GM19238 (cell line): Measurements from ENCODE around the gene ZNF827.
A peak's percentile ranks its signal among the peaks of the same experiment; 100 is the strongest.

Experiments
- DNase-seq: peaks from one replicate; pipeline ENCODE4 v3.0.0; 2011; ENCODE audit warnings: low spot score; ENCODE audit not compliant: insufficient read length

ZNF827 gene

DNA sequence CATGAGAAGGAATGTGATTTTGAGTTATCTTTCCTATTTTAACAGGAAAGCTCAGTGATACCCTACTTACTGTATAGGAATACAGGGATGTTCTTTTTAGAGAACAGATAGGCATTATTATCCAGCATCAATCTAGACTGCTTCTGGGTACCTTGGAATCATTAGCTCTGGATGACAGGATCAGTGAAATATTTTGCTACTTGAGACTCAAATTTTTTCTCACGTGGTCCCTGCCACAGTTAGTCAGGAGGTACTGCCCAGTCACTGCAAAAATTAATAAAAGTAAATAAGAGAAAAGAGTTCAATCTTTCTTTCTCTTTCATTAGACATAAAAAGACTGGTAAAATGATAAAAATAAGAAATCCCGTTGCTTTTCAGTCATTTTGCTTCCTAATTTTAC lies 5.5 kb downstream of the ZNF827 start:
- no peak for DNase-seq

DNA sequence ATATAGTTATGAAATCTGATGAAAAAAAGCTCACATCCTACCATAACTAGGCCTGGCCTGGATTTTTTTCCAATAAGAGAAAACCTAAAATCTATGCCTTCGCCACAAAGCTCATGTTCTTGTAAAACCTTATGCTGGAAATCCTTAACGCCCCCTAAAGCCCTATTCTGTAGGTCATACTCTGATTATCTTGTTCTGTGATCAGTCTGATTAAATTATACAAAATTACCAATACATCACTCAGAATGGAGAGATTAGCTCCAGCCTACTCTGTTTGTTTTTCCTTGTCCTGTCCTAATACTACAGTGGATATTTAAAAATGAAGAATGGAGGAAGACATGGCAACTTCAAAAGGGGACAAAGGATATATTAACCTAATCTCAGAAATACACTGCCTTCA lies 7.2 kb downstream of the ZNF827 start:
- DNase-seq = no peak

DNA sequence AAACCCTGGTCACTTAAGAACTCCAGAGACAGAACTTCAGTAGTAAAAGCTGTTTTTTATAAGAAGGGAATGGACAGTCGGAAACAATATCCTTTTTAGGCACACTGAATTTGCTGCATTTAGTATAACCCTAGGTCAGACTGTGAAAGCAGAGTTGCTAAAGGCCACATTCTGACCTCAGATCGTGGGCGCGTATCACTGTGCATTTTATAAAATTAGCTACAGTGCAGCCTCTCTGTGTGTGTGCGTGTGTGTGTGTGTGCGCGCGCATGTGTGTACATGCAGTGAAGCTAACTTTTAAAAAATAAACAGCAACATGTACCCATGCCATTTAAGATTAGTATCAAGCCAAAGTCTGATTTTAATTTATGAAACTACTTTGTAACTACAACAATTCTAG lies 8.0 kb downstream of the ZNF827 start:
- DNase-seq = no peak

DNA sequence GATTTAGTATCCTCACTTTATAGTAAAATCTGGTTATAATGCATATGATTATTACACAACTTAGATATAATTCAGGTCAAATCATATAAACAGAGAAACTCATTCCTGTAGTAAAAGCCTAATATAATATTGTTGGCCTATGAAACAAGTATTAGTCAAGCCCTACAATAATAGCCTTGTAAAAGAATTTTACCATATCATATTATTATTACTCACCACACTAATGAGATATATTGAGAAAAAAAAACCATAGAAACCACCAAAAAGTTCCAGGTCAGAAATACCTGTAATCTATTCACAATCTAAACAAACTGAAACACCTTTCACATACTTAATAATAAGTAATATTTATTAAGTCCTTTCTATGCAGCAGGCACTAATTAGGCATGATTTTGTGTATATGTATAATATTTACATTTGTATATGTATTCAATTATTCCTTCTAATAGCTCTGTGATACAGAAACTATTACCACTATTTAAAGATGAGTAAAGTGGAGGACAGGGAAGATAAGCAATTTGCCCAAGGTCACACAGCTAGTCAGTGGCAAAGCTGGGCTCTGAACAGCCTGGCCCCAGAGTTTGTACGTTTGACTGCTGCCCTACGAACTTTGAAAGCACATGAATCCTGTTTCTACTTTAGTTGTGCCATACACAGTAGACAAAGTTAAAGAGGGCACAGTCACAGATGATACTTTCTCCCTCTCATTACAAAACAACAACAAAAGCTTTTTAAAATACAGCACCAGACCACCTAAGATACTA lies 9.0 kb downstream of the ZNF827 start:
- no peak for DNase-seq

DNA sequence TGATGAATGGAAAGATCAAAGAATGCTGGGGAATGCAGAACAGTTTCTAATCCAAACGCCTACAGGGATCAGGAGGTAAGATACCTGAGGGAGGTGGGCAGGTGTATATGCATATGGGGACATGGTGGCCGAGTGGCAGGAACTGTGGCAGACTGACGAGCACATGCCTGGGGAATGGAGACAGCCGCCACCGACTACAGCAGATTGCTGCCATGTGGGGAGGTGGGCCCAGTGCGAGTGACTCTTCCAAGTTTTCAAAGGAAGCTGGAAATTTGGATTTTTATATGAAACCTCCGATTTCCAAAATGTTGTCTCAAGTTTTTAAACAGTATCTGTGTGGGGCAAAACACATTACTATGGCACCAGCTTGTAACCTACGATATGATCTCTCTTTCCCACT lies 9.9 kb downstream of the ZNF827 start:
- no peak for DNase-seq

DNA sequence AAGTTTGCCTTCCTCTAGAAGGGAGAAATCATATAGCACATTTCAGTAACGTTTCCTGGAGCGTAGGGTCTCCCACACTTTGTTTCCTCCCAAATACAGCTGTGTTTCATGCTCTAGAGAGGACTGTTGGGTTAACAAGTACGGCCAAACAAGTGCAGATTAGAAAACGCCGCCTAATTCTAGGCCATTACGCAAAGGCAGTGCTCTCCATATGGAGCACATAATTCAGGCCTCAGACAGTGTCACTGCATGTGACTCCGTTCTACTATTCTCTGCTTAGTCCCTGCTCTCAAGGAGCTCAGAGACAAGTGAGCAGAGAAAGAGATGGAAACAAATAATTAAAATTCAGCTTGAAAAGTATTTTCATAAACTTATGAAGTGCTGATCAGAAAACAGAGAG lies 11.6 kb downstream of the ZNF827 start:
- DNase-seq = no peak

DNA sequence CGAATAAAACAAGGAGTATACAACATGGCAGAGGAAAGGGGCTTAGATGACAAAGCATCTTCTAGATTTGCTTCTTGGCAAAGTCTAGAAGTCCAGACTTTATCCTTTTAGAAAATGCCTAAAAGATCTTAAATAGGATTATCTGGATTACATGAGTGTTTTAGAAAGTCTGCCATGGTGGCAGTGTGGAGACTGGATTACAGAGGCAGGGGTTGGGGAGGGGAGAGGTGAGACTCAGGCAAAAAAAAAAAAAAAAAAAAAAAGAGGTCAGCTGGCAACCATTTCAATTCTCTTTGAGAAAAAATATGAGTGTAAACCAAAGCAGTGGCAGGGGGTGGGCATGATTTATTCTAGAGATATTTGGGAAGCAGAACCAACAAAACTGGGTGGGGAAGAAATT lies 17.4 kb downstream of the ZNF827 start:
- DNase-seq = no peak

DNA sequence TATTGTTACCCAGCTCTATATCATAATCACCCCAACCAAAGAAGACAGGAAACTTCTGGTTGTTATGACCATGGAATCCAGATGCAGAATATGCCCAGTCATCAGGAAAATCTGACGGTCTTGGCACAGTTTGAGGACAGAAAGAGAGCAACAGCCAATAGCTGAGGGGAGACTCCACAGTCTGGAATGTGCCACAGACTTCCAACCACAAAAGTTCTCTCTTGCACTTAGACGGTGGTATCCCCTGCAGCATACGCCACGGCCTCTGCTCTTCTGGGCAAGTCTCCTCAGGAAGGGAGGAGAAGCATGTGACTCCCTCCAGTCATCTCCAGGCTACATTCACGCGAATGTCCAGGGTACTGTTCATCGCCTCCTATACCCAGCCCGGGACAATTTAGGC lies 18.4 kb downstream of the ZNF827 start:
- no peak for DNase-seq

DNA sequence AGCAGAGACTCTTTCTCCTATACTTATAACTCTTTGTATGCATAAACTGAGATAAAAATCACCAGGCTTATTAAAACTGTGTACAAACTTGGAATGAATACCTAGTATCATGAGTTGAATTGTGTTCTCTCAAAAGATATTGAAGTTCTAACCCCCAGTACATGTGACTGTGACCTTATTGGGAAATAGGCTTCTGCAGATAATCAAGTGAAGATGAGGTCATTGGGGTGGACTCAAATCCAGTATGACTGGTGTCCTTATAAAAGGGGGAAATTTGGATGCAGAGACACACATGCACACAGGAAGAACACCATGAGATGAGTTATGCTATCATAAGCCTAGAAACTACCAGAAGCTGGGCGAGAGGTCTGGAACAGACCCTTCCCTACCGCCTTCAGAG lies 26.2 kb downstream of the ZNF827 start:
- no peak for DNase-seq

DNA sequence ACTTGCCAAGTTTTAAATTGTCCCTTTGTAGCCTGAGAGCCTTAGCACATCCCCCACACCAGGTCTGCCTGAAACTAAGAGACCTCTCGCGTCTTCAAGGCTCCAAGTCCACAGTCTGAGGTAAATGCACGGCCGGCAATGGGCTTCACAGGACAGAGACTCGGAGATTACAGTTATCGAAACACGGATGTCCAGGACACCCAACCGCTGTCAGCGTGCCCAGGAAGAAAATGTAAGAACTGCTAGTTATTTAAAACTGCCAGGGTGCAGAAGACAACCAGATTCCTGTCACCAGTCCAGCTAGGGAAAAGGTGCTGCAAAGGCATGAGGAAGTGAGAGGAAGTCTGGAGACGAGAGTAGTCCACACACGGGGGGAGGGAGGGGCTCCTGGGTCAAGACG lies 28.9 kb downstream of the ZNF827 start:
- no peak for DNase-seq

DNA sequence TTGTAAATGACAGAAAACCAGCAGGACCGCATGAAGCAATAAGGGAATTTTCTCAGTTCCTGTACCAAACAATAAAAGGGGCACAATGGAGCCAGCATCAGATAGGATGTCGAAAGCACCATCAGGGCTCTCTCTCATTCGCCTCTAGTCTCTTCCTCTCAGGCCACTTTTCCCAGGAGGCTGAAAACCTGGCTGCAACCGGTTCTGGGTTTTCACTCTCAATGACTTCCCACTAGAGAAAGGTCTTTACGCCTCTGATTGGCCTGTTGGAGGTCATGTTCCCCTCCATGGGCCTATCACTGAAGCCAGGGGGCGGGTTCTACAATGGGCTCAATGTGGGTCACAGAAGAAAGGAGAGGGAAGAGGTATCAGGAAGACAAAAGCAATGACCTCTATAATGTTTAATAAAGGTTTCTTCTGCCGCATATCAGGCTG lies 29.3 kb downstream of the ZNF827 start:
- peak; percentile 17 for DNase-seq

DNA sequence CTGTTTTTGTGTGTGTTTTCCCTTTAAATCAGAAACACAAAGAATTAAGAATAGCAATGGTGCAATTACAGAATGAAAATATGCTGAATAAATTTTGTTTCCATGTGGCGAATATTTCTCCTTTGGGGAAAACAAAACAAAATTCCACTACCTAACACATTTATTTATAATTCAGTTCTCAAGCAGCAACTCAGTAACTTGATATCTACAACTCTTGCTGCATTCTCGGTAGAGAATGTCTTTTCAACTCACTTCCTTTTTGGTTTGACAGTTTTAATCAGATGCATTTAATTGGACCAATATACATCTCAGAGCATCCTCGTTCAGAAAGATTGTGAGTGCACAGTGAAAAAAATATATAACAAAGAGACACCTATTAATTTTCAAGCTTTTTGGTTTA lies 30.8 kb downstream of the ZNF827 start:
- DNase-seq = no peak

DNA sequence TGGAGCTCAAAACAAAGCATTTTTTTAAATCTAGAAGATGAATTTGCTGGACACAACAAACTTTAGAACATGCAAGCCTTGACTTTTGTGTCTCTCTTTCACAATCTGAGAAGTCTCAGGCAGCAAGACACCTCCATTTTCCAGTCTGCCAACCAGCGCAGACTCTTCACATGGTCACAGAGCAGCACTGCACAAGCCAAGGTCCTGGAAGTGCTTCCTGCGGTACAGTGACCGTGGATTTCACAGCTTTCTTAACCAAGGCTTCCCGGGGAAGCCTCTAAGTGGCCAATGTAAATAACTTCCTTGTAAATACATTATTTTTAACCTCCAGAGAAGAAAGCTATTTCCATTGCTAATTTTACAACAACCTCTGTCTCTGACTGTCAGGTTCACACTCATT lies 31.2 kb downstream of the ZNF827 start:
- DNase-seq = no peak

DNA sequence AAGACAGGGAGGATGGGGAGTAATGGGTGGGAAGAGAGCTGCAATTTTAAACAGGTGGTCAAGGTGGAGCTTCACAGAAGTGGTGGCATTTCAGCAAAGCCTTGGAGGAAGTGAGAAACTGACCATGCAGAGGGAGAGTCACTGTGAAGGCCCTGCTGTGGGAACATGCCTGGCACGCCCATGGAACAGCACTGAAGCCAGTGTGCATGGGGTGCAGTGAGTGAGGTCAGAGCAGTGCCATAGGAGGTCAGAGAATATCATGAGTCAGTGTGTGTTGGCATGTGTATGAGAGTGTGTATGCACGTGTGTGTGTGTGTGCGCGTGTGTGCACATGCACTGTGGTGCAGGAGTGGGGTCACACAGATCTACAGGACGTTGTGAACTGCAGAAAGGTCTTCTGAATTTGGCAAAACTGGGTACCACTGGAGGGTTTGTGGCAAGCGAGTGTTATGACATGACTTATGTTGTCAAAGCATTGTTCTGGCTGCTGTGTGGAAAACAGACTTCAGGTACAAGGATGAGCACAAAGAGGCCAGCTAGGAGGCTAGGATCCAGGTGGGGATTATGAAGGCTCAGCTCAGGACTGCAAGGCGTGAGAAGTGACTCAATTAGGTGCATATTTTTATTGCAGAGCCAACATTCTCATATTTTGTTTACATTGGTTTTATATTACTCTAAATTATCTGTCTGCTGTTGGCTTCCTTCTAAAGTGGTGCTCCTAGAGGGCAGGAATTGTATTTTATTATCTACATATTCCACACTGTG lies 34.0 kb downstream of the ZNF827 start:
- DNase-seq = no peak

DNA sequence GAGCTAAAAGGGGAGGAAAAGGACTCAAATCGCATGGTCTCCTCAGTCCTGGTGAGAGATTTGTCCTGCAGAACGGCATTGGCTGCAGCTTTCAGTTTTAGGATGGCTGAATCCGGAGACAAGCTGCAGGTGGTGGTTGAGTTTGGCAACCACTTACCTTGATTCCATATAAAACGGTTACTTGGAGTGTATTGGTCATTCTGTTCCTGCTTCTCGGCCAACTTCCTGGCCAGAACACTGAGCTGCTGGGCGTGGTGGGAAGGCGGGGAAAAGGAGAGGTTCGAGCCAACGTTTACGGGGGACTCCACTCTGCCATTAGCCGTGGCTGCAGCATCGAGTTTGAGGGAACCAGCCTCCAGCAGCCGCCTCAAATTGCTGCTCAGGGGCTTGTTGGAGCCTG lies 36.1 kb downstream of the ZNF827 start:
- no peak for DNase-seq

DNA sequence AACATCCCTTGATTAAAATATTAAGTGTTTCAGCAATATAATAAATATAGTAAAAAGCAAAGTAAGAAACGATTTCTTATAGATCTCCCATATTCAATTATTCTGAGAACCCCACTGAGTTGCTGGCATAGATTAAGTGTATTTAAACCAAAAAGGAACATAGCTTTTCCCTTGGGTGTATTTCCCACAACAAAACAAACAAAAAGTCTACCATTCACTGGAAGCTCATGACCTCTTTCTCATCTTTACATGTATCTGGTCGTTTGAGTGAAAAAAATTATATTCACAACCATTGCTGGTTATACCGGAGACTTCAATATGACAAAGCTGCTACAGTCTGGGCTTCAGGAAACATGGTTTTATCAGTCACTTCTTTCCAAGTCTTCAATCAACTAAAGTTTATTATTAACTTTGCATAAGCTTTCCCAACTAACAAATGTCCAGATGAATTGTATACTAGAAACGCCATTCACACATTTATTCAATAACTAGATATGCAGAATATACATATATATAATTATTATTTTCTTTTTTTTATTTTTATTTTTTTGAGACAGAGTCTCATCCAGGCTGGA lies 38.6 kb downstream of the ZNF827 start:
- DNase-seq = no peak

DNA sequence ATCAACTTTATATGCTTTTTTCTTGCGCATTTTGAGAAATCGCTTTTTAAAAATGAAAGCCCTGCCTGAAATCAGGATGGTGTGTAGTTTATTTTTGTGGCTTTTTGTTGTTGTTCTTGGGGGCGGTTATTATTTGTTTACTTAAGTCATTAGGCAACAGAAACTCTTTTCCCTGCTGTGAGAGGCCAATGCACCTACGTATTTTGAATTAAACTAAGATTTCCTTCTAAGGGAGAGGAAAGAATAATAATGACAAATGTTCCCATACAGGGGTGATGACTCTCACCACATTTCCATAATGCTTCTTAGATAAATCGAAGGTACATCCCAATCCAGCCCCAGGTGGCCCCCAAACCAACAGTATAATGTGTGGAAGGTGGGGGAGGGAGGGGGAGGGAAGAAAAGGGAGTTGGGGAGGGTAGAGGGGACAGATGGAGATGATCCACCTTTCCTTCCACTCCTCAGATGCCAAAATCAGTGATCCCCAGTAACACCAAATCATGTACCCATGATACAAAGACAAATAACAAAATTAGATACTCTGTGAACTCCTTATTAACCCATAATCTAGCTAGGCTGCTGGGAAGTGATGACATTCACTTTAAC lies 39.6 kb downstream of the ZNF827 start:
- no peak for DNase-seq

DNA sequence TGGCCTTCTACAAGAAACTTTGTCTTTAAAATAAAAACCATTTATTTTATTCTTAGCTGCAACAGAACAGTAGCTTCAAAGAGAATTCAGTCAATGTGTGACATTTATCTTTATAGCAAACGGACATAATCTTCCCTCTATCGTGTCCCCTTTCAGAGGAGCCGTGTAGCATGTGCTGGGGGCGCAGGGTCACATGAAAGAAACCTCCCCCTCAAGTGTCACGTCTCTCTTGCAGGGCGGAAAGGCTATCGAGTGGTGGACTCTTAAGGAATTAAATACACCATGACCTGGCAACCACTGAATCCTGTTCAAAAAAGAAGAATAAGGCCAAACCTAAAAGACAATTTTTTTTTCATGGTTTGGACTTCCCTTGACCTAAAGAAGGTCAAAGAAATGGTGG lies 40.2 kb downstream of the ZNF827 start:
- DNase-seq = no peak

DNA sequence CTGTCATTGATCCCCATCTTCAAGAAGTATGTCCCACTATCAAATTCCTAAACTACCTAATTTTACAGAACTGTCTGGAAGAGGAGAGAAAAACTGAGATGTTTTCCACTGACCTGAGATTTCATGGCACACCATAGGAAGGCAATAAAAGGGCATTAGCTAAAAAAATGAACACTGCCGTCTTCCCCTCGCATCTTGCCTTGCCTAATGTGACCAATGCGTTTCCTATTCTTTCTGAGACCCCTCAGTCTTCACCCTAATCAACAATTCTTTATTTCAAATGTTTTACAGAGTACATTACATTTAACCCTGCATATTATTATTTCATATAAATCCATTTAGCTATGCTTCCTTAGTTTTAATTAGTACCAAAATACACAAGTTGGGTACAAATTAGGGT lies 43.6 kb downstream of the ZNF827 start:
- DNase-seq = no peak

DNA sequence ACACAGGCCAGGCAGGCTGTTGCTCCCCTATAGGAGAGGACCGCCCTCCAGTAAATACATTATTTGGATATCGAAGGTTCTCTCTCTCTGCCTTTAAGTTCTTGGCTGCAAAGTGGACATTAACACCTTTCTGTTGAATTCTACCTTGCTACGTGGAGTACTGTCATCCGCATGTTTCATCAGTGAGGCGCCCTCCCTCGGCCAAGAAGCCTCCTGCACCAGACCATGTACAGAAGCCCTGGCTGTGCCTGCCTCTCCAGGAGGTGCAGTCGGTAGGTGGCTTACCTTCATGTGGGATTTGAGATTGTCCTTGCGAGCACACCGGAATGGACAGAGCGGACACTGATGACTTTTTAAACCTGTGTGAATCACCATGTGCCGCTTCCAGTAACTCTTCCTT lies 46.7 kb downstream of the ZNF827 start:
- no peak for DNase-seq

DNA sequence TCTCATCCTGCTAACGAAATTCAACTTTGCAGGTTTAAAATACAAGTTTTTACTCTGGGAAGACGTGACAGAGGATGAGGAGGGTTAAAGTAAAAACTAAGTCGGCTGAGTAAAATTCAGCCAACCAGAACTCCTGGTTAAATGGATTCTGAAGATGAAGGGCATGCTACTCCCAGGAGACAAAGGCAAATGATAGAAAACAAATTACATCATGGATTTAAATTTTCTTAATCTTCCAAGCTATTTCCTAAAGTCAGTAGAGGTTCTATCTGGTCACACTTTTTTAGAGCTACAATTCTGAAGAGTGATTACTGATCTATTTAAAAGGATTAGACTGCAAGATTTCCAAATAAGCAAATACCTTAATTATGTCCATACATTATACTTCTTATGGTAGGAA lies 47.9 kb downstream of the ZNF827 start:
- DNase-seq = no peak

DNA sequence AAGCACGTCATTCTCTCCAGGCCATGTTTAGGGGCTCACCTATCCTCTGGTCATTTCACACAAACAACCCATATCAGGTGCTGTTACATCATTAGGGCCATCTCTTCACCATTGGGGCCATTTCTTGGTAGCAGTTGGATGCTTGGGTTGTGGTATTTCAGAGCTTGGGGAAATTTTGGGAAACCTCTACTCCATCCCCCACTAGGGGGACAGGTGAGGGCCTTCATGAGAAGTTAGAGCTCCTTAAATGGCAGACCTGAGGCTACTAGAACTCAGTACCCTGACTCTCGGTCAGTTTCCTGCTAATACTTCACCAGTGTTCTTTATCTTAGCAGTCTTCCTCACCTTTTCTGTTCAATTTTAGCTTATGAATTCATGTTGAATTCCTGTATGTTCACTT lies 50.2 kb downstream of the ZNF827 start:
- no peak for DNase-seq
